MM.1S (cell line): Measurements from ENCODE around the gene FAM234B.
"Not testable (repeated sequence)": the region's sequence is repeated elsewhere in the genome, so short reads cannot be mapped to it uniquely, and the experiment has no call there.

Experiments used
- DNase-seq: peaks from one replicate; pipeline ENCODE4 v3.0.0-alpha.2; 2015
- H2AFZ ChIP-seq: fragments of 300-600 bp; sonication (generic); 2 replicates; pipeline ENCODE4 v1.6.0; 2016; ENCODE audit warnings: antibody characterized with exemption, low read length
- H3F3A ChIP-seq: fragments of 300-600 bp; sonication (generic); 2 replicates; pipeline ENCODE4 v1.6.1; 2016; ENCODE audit warnings: mild to moderate bottlenecking, antibody characterized with exemption, low read length, moderate library complexity, mixed read lengths; ENCODE audit not compliant: insufficient read depth
- H3K27ac ChIP-seq: fragments of 300-600 bp; sonication (generic); 2 replicates; pipeline ENCODE4 v1.5.1; 2016; ENCODE audit warnings: mild to moderate bottlenecking, low read length
- H3K27me3 ChIP-seq: fragments of 300-600 bp; sonication (generic); replicated peaks from 2 replicates; pipeline ENCODE4 v1.6.0; 2016; ENCODE audit warnings: low read length; ENCODE audit not compliant: insufficient read depth
- H3K36me3 ChIP-seq: fragments of 300-600 bp; sonication (generic); replicated peaks from 2 replicates; pipeline ENCODE4 v1.6.1; 2016; ENCODE audit warnings: mild to moderate bottlenecking, low read length, mixed read lengths; ENCODE audit not compliant: insufficient read depth
- H3K4me1 ChIP-seq: fragments of 300-600 bp; sonication (generic); 2 replicates; pipeline ENCODE4 v1.6.1; 2016; ENCODE audit warnings: low read length, mixed read lengths
- H3K4me2 ChIP-seq: fragments of 300-600 bp; sonication (generic); 2 replicates; pipeline ENCODE4 v1.6.0; 2016; ENCODE audit warnings: low read depth, low read length
- H3K4me3 ChIP-seq: fragments of 300-600 bp; sonication (generic); 2 replicates; pipeline ENCODE4 v1.5.1; 2016; ENCODE audit warnings: low read length, mixed read lengths
- H3K79me2 ChIP-seq: fragments of 300-600 bp; sonication (generic); 2 replicates; pipeline ENCODE4 v1.6.1; 2016; ENCODE audit warnings: mixed run types, low read length, mixed read lengths
- H3K9ac ChIP-seq: fragments of 300-600 bp; sonication (generic); 2 replicates; pipeline ENCODE4 v1.6.1; 2016; ENCODE audit warnings: low read length, mixed read lengths
- H3K9me2 ChIP-seq: fragments of 300-600 bp; sonication (generic); replicated peaks from 2 replicates; pipeline ENCODE4 v1.6.1; 2016; ENCODE audit warnings: mild to moderate bottlenecking, low read length, mixed read lengths; ENCODE audit not compliant: insufficient read depth
- H3K9me3 ChIP-seq: fragments of 300-600 bp; sonication (generic); replicated peaks from 2 replicates; pipeline ENCODE4 v1.6.1; 2016; ENCODE audit warnings: mild to moderate bottlenecking, low read length, mixed read lengths; ENCODE audit not compliant: insufficient read depth
- H4K20me1 ChIP-seq: fragments of 300-600 bp; sonication (generic); 2 replicates; pipeline ENCODE4 v1.6.1; 2016; ENCODE audit warnings: mild to moderate bottlenecking, low read length, moderate library complexity, mixed read lengths; ENCODE audit not compliant: insufficient read depth
- CTCF ChIP-seq: fragments of 300-600 bp; sonication (generic); IDR thresholded peaks from 2 replicates; pipeline ENCODE4 v1.5.1; 2016; ENCODE audit warnings: antibody characterized with exemption, low read length, mixed read lengths
- EZH2 ChIP-seq: fragments of 300-600 bp; sonication (generic); optimal IDR thresholded peaks from 2 replicates; pipeline ENCODE3; 2017; ENCODE audit warnings: low read depth, mild to moderate bottlenecking, antibody characterized with exemption, low read length, mixed read lengths
- EZH2phosphoT487 ChIP-seq: fragments of 300-600 bp; sonication (generic); IDR thresholded peaks from 2 replicates; pipeline ENCODE4 v1.6.1; 2018; ENCODE audit warnings: antibody characterized with exemption, low read length

Gene FAM234B

GRCh38 chr12:13082861-13083260 is 38.7 kb downstream of the FAM234B start:
- H3K27ac ChIP-seq, result no peak overlapping the region

GRCh38 chr12:13083638-13084037 is 39.5 kb downstream of the FAM234B start:
- H2AFZ ChIP-seq, H3K9me2 ChIP-seq, H3K4me1 ChIP-seq, H3K79me2 ChIP-seq, H3K9ac ChIP-seq, H3K9me3 ChIP-seq, H3F3A ChIP-seq, H4K20me1 ChIP-seq, H3K27me3 ChIP-seq, H3K4me2 ChIP-seq, H3K4me3 ChIP-seq, DNase-seq, H3K27ac ChIP-seq, H3K36me3 ChIP-seq: not testable (repeated sequence)

More at GRCh38 chr12:13082861-13083260, 38.7 kb downstream of the FAM234B start:
- Histone ChIP-seq H3K9me2 (no peaks in the 10 kb centered on the region), H4K20me1 (no peaks in the 10 kb centered on the region), H3K9me3 (no peaks in the 10 kb centered on the region), H3K27me3 (no peaks in the 10 kb centered on the region), H3K79me2 (no peaks in the 10 kb centered on the region), H3K4me3 (no peak overlapping the region), H3K36me3 (no peaks in the 10 kb centered on the region), H3F3A (no peaks in the 10 kb centered on the region), H3K9ac (no peak overlapping the region), H2AFZ (no peak overlapping the region), H3K4me2 (no peak overlapping the region), H3K4me1 (peaks cover 5% of the 10 kb centered on the region; the same call in 1 of the 2 replicates)
- TF ChIP-seq EZH2 (no peak), CTCF (no peak), EZH2phosphoT487 (no peak)
- DNase-seq, result no peak

- H3K4me1 ChIP-seq, result peaks cover 15% of the 10 kb centered on the region
- no peaks in the 10 kb centered on the region for H3F3A ChIP-seq
Measured at GRCh38 chr12:13084898-13085640, 40.9 kb downstream of the FAM234B start.

More at GRCh38 chr12:13084898-13085640, 40.9 kb downstream of the FAM234B start:
- no peak overlapping the region for H2AFZ ChIP-seq
- no peak for DNase-seq
- H4K20me1 ChIP-seq, result no peaks in the 10 kb centered on the region
- no peak overlapping the region for H3K4me3 ChIP-seq
- no peak overlapping the region for H3K4me2 ChIP-seq
- H3K27ac ChIP-seq, result no peak overlapping the region
- H3K79me2 ChIP-seq, result no peaks in the 10 kb centered on the region
- TF ChIP-seq EZH2 (no peak), EZH2phosphoT487 (no peak), CTCF (no peak)
- H3K27me3 ChIP-seq, result no peaks in the 10 kb centered on the region
- H3K36me3 ChIP-seq, result no peaks in the 10 kb centered on the region
- no peaks in the 10 kb centered on the region for H3K9me2 ChIP-seq
- no peak overlapping the region for H3K9ac ChIP-seq
- H3K9me3 ChIP-seq, result no peaks in the 10 kb centered on the region
